Lung (tissue), 12 donors: ENCODE results near the gene SLC25A42. TPM values are rescaled to one million over a fixed set of nuclear protein-coding genes. Genes with fewer than 3 reads are reported as not detected.

ENCODE experiments used
- ATAC-seq: fragments of 200-7000 bp; cut with Tn5 transposase; one replicate; pipeline ENCODE4 v1.9.1; 2020; ENCODE audit warnings: moderate number of reproducible peaks; ENCODE audit not compliant: insufficient read depth, low FRiP score
- DNase-seq, 3 donors: peaks; one replicate each; pipeline ENCODE4 v3.0.0-alpha.2; 2013 to 2017
- H3K27ac ChIP-seq, 2 donors: one replicate each; pipeline ENCODE4 v1.5.1; 2013; ENCODE audit warnings: mild to moderate bottlenecking in 2 of 2, moderate library complexity in 2 of 2, control low read depth in 1 of 2, inconsistent platforms in 1 of 2, low read depth in 1 of 2, low read length in 1 of 2
- H3K27me3 ChIP-seq, 3 donors: one replicate each; pipeline ENCODE4 v1.5.1; 2013; ENCODE audit warnings: low read length in 2 of 3; ENCODE audit not compliant: control insufficient read depth in 3 of 3, insufficient read depth in 3 of 3
- H3K36me3 ChIP-seq, 4 donors: one replicate each; pipeline ENCODE4 v1.5.1; 2013; ENCODE audit warnings: low read length in 4 of 4, mild to moderate bottlenecking in 1 of 4, moderate library complexity in 1 of 4; ENCODE audit not compliant: control insufficient read depth in 4 of 4, insufficient read depth in 4 of 4
- H3K4me1 ChIP-seq, 5 donors: one replicate each; pipeline ENCODE4 v1.5.1; 2013; ENCODE audit warnings: low read length in 5 of 5, mild to moderate bottlenecking in 2 of 5, moderate library complexity in 1 of 5; ENCODE audit not compliant: control insufficient read depth in 5 of 5, insufficient read depth in 5 of 5
- H3K4me3 ChIP-seq: one replicate; pipeline ENCODE4 v1.5.1; 2013; ENCODE audit warnings: mild to moderate bottlenecking, control low read depth, moderate library complexity
- H3K9ac ChIP-seq, 2 donors: one replicate each; pipeline ENCODE4 v1.5.1; 2013; ENCODE audit warnings: low read length in 2 of 2, control low read depth in 1 of 2; ENCODE audit not compliant: insufficient read depth in 1 of 2
- H3K9me3 ChIP-seq, 4 donors: one replicate each; pipeline ENCODE4 v1.5.1; 2013; ENCODE audit warnings: low read length in 3 of 4, mild to moderate bottlenecking in 1 of 4, moderate library complexity in 1 of 4; ENCODE audit not compliant: control insufficient read depth in 4 of 4, insufficient read depth in 3 of 4
- WGBS, 2 donors: extraction: QIAGEN DNeasy Blood & Tissue Kit; methylation state at CpG; one replicate each; pipeline ENCODE4 v1.1.7; 2013; 5-methylcytosine and 5-hydroxymethylcytosine counted together
- polyA plus RNA-seq, 2 donors: library from polyadenylated mRNA; stranded (reverse); fragments of 200-250 nt; gene quantifications; one replicate each; pipeline ENCODE4 v1.2.1, GENCODE V29; 2013
- total RNA-seq, 2 donors: library from RNA; depleted of rRNA in 1 of 2; stranded (reverse); fragments of >200 nt in 1 of 2; gene quantifications; one replicate each; pipeline ENCODE4 v1.2.1, GENCODE V29; 2014 to 2021
- TF ChIP-seq, protein P1 (sequence below): IDR thresholded peaks from 2 replicates; pipeline ENCODE4 v1.5.1; 2012; ENCODE audit warnings: mild to moderate bottlenecking; ENCODE audit errors: control extremely low read depth, extremely low read depth
- donor health status: control.
- donor health status: control.
- donor health status: Bipolar disorder and iron deficiency.
- donor health status: healthy.
- donor health status: DM: yes; HTN: yes; CAD: no.

Gene SLC25A42
- total and polyA plus RNA-seq, 4 donors: 5.8 to 10.1 (median 7.0) TPM

- peaks cover 0 to 11% (median 5%) of the 10 kb centered on the region in 4 donors for H3K36me3 ChIP-seq
- no peak overlapping the region for H3K4me3 ChIP-seq
- H3K27me3 ChIP-seq: no peaks in the 10 kb centered on the region
- 84 to 85% methylated on average over 11 of the region's 11 CpGs for WGBS, 2 donors
- no peaks in the 10 kb centered on the region for H3K9me3 ChIP-seq
- DNase-seq (no peak), ATAC-seq (no peak)
- H3K9ac ChIP-seq: no peak overlapping the region
- H3K4me1 ChIP-seq: no peaks in the 10 kb centered on the region
- no peak overlapping the region for H3K27ac ChIP-seq
- TF ChIP-seq, protein P1, sequence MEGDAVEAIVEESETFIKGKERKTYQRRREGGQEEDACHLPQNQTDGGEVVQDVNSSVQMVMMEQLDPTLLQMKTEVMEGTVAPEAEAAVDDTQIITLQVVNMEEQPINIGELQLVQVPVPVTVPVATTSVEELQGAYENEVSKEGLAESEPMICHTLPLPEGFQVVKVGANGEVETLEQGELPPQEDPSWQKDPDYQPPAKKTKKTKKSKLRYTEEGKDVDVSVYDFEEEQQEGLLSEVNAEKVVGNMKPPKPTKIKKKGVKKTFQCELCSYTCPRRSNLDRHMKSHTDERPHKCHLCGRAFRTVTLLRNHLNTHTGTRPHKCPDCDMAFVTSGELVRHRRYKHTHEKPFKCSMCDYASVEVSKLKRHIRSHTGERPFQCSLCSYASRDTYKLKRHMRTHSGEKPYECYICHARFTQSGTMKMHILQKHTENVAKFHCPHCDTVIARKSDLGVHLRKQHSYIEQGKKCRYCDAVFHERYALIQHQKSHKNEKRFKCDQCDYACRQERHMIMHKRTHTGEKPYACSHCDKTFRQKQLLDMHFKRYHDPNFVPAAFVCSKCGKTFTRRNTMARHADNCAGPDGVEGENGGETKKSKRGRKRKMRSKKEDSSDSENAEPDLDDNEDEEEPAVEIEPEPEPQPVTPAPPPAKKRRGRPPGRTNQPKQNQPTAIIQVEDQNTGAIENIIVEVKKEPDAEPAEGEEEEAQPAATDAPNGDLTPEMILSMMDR: no peak
These were observed 31.9 kb downstream of the SLC25A42 start for GRCh38 chr19:19095691-19096090.

GRCh38 chr19:19096641-19097627 lies 33.1 kb downstream of the SLC25A42 start:
- no peak for DNase-seq
- no peak for ATAC-seq
- H3K36me3 ChIP-seq: peaks cover 0 to 14% (median 7%) of the 10 kb centered on the region in 4 donors

DNA sequence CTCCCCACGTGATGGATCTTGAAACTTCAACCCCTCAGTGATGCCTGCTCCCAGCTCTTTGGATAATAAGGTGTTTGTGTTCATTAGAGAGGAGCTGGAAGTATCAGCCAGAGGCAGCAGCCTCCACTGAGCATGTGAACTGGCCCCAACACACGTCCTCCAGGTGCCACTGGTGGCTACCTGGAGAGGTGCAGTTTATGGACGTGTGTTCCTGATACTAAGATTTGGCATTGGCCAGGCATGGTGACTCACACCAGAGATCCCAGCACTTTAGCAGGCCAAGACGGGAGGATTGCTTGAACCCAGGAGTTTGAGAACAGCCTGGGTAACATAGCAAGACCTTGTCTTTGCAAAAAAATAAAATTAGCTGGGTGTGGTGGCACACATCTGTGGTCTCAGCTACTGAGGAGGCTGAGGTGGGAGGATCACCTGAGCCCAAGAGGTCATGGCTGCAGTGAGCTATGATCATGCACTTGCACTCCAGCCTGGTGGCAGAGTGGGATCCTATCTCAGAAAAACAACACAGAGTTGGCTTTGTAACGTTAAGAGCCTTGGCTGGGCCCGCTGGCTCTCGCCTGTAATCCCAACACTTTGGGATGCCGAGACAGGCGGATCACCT lies 34.4 kb downstream of the SLC25A42 start:
- H3K36me3 ChIP-seq: peaks cover 0 to 14% (median 7%) of the 10 kb centered on the region in 4 donors
- TF ChIP-seq, protein P1: no peak
- H3K4me3 ChIP-seq: no peak overlapping the region
- no peak overlapping the region for H3K9ac ChIP-seq
- no peaks in the 10 kb centered on the region for H3K27me3 ChIP-seq
- H3K27ac ChIP-seq: no peak overlapping the region
- ATAC-seq (no peak), DNase-seq (no peak)
- no peaks in the 10 kb centered on the region for H3K4me1 ChIP-seq
- no peaks in the 10 kb centered on the region for H3K9me3 ChIP-seq
- 91 to 97% methylated on average over 9 of the region's 9 CpGs for WGBS, 2 donors

More at GRCh38 chr19:19096641-19097627, 33.1 kb downstream of the SLC25A42 start:
- no peak overlapping the region for H3K9ac ChIP-seq
- no peak overlapping the region for H3K27ac ChIP-seq
- WGBS, 2 donors: 93 to 95% methylated on average over 24 of the region's 24 CpGs
- H3K4me1 ChIP-seq: no peaks in the 10 kb centered on the region
- no peaks in the 10 kb centered on the region for H3K9me3 ChIP-seq
- no peaks in the 10 kb centered on the region for H3K27me3 ChIP-seq
- TF ChIP-seq, protein P1: no peak
- no peak overlapping the region for H3K4me3 ChIP-seq
